ENCODE measurements around the gene CRTC3.
"Not testable (repeated sequence)": the region's sequence is repeated elsewhere in the genome, so short reads cannot be mapped to it uniquely, and the experiment has no call there.

The CRTC3 gene

DNA sequence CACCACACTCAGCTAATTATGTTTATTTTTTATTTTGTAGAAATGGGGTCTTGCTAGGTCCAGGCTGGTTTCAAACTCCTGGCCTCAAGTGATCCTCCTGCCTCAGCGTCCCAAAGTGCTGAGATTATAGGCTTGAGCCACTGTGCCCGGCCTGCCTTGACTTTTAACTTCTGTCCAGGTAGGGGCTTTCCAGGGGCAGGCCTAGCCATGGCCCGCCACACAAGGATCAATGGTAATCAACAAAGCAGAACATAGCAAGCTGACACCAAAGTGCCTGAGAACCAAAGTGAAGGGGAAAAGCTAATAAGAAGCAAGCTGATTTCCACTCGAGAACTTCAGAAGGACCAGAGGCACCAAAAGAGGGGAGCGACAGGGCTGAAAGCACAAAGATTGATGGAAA lies 9.4 kb upstream of the CRTC3 start:
- no peak for DNase-seq (ENCODE audit: low spot score)

DNA sequence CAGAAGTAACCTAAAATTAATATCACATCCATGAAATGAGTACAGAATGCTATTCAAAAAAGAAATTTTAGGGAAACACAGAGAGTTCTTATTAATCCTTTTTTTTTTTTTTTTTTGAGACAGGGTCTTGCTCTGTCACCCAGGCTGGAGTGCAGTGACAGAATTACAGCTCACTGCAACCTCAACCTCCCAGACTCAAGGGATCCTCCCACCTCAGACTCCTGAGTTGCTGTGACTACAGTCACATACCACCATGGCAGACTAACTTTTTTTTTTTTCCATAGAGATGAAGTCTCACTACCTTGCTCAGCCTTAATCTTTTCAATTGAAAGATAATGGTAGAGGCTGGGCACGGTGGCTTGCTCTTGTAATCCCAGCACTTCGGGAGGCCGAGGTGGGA lies 6.3 kb upstream of the CRTC3 start:
- no peak for DNase-seq (ENCODE audit: low spot score)

DNA sequence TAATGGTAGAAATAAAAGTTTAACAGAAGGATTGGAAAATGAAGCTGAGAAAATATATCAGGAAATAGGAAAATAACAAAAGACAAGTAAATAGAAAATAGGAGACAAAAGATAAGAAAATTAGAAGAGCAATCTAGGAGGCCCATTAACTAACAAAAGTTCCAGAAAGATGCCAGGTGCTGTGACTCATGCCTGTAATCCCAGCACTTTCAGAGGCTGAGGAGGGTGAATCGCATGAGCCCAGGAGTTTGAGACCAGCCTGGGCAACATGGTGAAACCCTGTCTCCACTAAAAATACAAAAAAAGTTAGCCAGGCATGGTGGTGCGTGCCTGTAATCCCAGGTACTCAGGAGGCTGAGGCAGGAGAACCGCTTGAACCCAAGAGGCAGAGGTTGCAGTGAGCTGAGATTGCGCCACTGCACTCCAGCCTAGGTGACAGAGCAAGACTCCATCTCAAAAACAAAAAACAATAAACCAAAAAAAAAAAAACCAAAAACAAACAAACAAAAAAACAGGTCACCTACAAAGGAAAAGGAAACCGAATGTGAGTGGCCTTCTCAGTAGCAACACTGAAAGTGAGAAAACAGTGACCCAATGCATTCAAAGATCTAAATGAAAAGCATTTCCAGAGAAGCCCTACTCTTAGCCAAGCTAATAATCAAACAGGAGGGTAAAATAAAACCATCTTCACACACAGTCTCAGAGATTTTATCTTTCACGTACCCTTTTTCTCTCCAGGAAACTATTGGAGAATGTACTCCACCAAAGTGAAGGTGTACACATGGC lies 5.5 kb upstream of the CRTC3 start:
- DNase-seq (ENCODE audit: low spot score): not testable (repeated sequence)

GRCh38 chr15:90529011-90529370 lies 732 bp upstream of the CRTC3 start:
- DNase-seq (ENCODE audit: low spot score): no peak

- DNase-seq (ENCODE audit: low spot score): peak; percentile 28
Observed at GRCh38 chr15:90530250-90531051, 728 bp downstream of the CRTC3 start.

GRCh38 chr15:90531147-90531546 lies 1.4 kb downstream of the CRTC3 start:
- no peak for DNase-seq (ENCODE audit: low spot score)

DNA sequence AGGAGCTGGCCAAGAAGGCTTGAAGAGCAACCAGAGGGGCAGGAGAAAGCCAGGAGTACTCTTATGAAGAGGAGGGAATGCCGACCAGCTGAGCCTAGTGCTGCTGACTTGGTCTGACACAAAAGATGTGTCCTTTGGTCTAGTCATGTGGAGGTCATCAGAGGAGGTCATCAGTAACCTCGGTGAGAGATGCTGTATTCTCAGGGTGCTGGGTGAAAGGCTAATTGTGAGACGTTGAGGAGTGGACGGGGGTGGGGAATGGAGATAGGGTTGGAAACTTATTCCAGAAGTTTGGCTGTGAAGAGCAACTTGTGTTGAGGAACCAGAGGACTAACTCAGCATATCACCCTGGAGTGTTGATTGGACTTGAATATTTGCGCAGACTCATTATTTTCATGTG lies 5.5 kb downstream of the CRTC3 start:
- no peak for DNase-seq (ENCODE audit: low spot score)

DNA sequence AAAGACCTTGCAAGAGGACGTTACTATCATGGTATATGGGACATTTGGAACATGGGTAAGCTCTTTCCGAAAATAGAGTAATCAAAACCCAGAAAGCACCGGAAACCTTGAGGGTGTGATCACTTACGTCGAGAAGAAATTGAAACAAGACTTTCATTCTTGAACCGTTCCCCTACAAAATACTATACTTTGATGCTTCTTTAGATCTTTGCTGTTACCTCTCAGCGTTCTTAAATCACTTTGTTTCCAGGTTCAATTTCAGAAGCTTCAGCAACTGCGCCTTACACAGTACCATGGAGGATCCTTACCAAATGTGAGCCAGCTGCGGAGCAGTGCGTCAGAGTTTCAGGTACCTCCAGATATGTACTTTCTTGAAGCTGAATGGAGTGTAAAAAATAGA lies 10.1 kb downstream of the CRTC3 start:
- no peak for DNase-seq (ENCODE audit: low spot score)

DNA sequence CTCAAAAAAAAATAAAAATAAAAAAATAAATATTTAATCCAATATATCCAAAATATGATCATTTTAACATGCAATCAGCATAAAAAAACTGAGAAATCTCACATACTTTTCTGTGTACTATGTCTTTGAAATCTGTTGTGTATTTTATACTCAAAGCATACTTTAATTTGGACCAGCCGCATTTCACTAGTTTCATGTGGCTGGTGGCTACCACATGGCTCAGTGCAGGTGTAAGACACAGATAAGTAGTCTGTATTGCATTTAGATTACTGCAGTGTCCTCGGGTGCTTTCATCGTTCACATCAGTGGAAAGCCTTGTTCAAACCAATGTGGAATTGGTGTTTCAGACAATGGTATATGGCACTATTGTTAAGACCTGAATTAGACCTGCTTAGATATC lies 11.0 kb downstream of the CRTC3 start:
- DNase-seq (ENCODE audit: low spot score): no peak

GRCh38 chr15:90545095-90545494 lies 15.4 kb downstream of the CRTC3 start:
- DNase-seq (ENCODE audit: low spot score): no peak

DNA sequence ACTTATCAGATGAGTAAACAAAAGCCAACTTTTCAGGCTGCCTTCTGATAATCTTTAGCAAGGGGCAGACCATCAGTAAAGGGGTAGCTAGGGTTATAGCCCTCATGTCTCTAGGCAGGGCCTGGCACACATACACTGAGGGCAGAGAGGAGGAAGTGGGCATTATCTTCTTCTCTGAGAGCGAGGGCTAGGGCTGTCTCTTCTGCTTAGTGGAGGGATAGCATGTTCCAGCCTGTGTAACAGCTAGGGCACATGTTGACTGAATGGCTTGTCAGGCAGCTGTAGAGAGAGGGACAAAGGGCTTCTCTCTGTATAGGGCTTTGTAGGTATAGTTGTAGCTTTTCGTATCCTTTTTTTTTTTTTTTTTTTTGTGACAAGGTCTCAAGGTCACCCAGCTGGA lies 17.8 kb downstream of the CRTC3 start:
- DNase-seq (ENCODE audit: low spot score): peak; percentile 26

DNA sequence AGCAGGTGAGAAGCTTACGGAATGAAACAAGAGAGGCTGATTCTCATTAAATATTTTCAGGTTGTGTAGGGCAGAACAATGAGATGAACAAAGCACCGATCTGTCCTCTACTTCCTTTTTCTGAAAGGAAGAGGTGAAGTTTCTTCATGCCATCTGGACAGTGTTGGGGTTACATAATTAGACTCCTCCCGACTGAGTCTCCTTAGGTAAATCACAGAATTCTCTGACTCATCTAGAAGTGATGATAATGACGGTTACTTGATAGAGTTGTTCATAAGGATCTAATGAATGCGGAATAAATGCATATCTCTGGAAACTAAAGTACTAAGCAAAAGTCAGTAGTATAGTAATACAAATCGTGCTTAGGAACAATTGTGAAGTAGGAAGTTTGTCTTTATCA lies 21.2 kb downstream of the CRTC3 start:
- no peak for DNase-seq (ENCODE audit: low spot score)

GRCh38 chr15:90552162-90552928 lies 22.6 kb downstream of the CRTC3 start:
- DNase-seq (ENCODE audit: low spot score): no peak

DNA sequence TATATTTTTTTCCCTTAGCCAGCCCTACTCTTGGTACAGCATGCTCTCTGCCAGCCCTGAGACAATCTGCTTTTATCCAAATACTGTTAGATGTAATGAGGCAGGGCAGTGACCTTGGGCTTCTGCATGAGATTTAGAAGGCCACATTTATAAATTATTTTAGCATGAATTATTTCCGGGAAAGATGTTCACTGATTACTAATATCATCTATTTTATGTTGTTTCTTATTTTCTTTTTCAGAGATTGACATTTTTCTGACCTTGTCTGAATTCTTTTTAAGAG lies 23.1 kb downstream of the CRTC3 start:
- DNase-seq (ENCODE audit: low spot score): no peak

- peak; percentile 78 for DNase-seq (ENCODE audit: low spot score)
Observed at GRCh38 chr15:90553248-90553745, 23.6 kb downstream of the CRTC3 start.

- DNase-seq (ENCODE audit: low spot score): peak; percentile 85
Observed at GRCh38 chr15:90557186-90558084, 27.7 kb downstream of the CRTC3 start.

DNA sequence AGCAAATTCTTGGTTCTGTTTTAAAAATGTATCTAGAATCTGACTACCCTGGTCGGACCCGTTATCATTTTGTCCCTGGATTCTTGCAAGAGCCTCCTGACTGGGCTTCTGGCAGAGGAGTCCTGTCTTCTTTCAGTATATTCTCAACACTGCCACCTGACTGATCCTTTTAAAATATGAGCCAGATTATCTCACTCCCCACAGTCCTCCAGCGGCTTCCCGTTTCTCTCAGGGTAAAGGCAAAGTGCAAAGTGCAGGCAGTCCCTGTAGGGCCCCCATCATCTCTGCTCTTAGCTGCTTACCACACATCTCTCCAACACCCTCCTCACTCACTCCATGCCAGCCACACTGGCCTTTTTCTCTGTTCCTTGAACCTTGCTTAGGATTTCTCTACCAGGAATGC lies 28.4 kb downstream of the CRTC3 start:
- no peak for DNase-seq (ENCODE audit: low spot score)

DNA sequence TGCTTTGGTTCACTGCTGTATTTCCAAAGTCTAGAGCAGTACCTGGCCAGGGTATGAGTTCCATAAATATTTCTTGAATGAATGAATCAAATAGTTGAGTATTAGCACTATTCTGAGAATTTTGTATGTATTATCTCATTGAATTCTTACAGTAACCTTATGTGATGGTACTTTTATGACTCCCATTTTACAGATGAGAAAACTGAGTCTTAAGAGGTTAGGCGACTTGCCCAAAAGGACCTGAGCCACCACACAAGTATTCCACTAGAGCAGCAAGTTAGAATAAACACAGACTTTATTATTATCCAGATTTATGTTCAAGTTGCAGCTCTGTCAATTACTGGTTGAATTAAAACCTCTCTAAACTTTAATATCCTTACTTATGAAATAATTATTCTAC lies 29.4 kb downstream of the CRTC3 start:
- DNase-seq (ENCODE audit: low spot score): no peak

GRCh38 chr15:90560229-90560776 lies 30.6 kb downstream of the CRTC3 start:
- DNase-seq (ENCODE audit: low spot score): no peak

- no peak for DNase-seq (ENCODE audit: low spot score)
Observed at GRCh38 chr15:90561344-90562244, 31.9 kb downstream of the CRTC3 start.
